ENCODE measurements around the gene SNHG17.

DNA sequence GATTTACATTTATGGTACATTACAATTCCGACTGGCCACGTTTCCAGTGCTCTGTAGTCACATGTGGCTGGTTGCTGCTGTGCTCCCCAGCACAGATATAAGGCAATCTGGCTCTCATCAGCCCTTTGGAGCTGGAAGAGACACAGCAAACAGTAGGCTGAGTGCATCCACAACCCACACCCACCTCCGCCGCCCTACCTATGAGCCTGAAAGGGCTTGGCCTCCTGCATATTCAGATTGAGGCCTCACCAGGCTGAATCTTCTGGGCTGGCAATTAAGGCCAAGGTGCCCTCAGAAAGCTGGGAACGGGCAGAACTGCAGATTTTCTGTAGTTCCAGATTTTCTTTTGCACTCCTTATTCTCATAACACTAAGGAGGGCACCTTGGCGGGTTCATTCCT, 2.7 kb upstream of the SNHG17 start:
- TF ChIP-seq, protein P1, sequence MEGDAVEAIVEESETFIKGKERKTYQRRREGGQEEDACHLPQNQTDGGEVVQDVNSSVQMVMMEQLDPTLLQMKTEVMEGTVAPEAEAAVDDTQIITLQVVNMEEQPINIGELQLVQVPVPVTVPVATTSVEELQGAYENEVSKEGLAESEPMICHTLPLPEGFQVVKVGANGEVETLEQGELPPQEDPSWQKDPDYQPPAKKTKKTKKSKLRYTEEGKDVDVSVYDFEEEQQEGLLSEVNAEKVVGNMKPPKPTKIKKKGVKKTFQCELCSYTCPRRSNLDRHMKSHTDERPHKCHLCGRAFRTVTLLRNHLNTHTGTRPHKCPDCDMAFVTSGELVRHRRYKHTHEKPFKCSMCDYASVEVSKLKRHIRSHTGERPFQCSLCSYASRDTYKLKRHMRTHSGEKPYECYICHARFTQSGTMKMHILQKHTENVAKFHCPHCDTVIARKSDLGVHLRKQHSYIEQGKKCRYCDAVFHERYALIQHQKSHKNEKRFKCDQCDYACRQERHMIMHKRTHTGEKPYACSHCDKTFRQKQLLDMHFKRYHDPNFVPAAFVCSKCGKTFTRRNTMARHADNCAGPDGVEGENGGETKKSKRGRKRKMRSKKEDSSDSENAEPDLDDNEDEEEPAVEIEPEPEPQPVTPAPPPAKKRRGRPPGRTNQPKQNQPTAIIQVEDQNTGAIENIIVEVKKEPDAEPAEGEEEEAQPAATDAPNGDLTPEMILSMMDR (IDR thresholded peaks at IDR 0.05; ENCODE audit: borderline replicate concordance, extremely low read depth, low read length, poor library complexity, severe bottlenecking), result no peak
- TF ChIP-seq EZH2 (IDR thresholded peaks at IDR 0.05; ENCODE audit: borderline replicate concordance, low read depth, low read length, severe bottlenecking), result no peak

Measured in DND-41 (cell line).